HCT116 (cell line): ENCODE results near the gene SPEM3. TPM values are rescaled to one million over a fixed set of nuclear protein-coding genes. Genes with fewer than 3 reads are reported as not detected.

Source experiments
- ATAC-seq: fragments of 200-7000 bp; cut with Tn5 transposase; 2 replicates; pipeline ENCODE4 v1.9.1; 2020; ENCODE audit warnings: mild to moderate bottlenecking, moderate library complexity
- BruUV-seq: library from RNA; stranded (reverse); fragments of 400-500 nt; replicated peaks from 2 replicates; lab custom pipeline; 2021; lab: Mats Ljungman, UMichigan
- CTCF ChIA-PET: fragments of 300-600 bp; sonication (Branson Sonifier 250); formaldehyde crosslinking; loops from one replicate; lab custom pipeline; 2021; ENCODE audit warnings: antibody characterized with exemption; lab: Charles Lee
- POLR2A ChIA-PET: fragments of 300-600, 350-600 bp; sonication (Branson Sonifier 250); formaldehyde crosslinking; loops from one replicate; lab custom pipeline; 2021; ENCODE audit warnings: antibody characterized with exemption; lab: Charles Lee
- RAD21 ChIA-PET, 2 experiments: fragments of 300-600 bp; sonication (Branson Sonifier 250); formaldehyde crosslinking; loops; one replicate each; lab custom pipeline; 2023; ENCODE audit warnings: low total read pairs in 2 of 2; ENCODE audit not compliant: uncharacterized antibody in 2 of 2, unreplicated experiment in 2 of 2, low non-redundant PET in 1 of 2; lab: Charles Lee
- DNase-seq: peaks from one replicate; pipeline ENCODE4 v3.0.0-alpha.2; 2010; ENCODE audit warnings: low read depth, low spot score
- H2AFZ ChIP-seq: fragments of 200-600 bp; shearing (Covaris generic), sonication (generic); 2 replicates; pipeline ENCODE4 v1.6.1; 2017; ENCODE audit warnings: low read depth, mixed run types, mixed read lengths, antibody characterized with exemption, low read length; ENCODE audit not compliant: poor library complexity, severe bottlenecking
- H3K27ac ChIP-seq: 2 replicates; pipeline ENCODE4 v1.5.1; 2012; ENCODE audit warnings: low read depth, low read length
- H3K27me3 ChIP-seq: fragments of 200-600 bp; sonication (generic); 2 replicates; pipeline ENCODE4 v1.6.1; 2016; ENCODE audit warnings: mixed run types, low read length, mixed read lengths; ENCODE audit not compliant: insufficient read depth
- H3K36me3 ChIP-seq, 2 experiments: fragments of 200-500 bp in 1 of 2; fragments of 200-600 bp in 1 of 2; sonication (Bioruptor generic) in 1 of 2; sonication (generic) in 1 of 2; 2 replicates each; pipeline versions ENCODE4 v1.5.1 to v1.6.1; 2014 to 2016; ENCODE audit warnings: low read length in 2 of 2, inconsistent platforms in 1 of 2, mixed read lengths in 1 of 2, mixed run types in 1 of 2; ENCODE audit not compliant: insufficient read depth in 2 of 2, control insufficient read depth in 1 of 2
- H3K4me1 ChIP-seq, 2 experiments: fragments of 200-600 bp in 1 of 2; sonication (generic) in 1 of 2; 2 replicates each; pipeline versions ENCODE4 v1.5.1 to v1.6.1; 2012 to 2017; ENCODE audit warnings: low read length in 2 of 2, inconsistent platforms in 1 of 2, mild to moderate bottlenecking in 1 of 2, mixed read lengths in 1 of 2, mixed run types in 1 of 2, moderate library complexity in 1 of 2; ENCODE audit not compliant: insufficient read depth in 2 of 2, control insufficient read depth in 1 of 2
- H3K4me2 ChIP-seq: fragments of 200-600 bp; sonication (generic); 2 replicates; pipeline ENCODE4 v1.6.1; 2017; ENCODE audit warnings: mixed run types, low read length, mixed read lengths
- H3K4me3 ChIP-seq, 2 experiments: fragments of 200-600 bp in 1 of 2; sonication (generic) in 1 of 2; replicated peaks in 1 of 2; 2 replicates each; pipeline ENCODE4 v1.5.1; 2011 to 2016; ENCODE audit warnings: low read length in 2 of 2, control low read depth in 1 of 2, low read depth in 1 of 2, mild to moderate bottlenecking in 1 of 2, mixed read lengths in 1 of 2, mixed run types in 1 of 2
- H3K79me2 ChIP-seq: fragments of 200-600 bp; sonication (generic); 2 replicates; pipeline ENCODE4 v1.6.1; 2017; ENCODE audit warnings: mild to moderate bottlenecking, mixed run types, low read length, moderate library complexity, mixed read lengths; ENCODE audit not compliant: insufficient read depth
- H3K9ac ChIP-seq: fragments of 200-600 bp; sonication (generic); 2 replicates; pipeline ENCODE4 v1.6.1; 2016; ENCODE audit warnings: low read length, mixed read lengths
- H3K9me2 ChIP-seq: fragments of 200-600 bp; sonication (generic), shearing (Covaris generic); 2 replicates; pipeline ENCODE4 v1.6.1; 2017; ENCODE audit warnings: mixed run types, mild to moderate bottlenecking, moderate library complexity; ENCODE audit not compliant: insufficient read depth
- H3K9me3 ChIP-seq, 2 experiments: fragments of 200-500 bp in 1 of 2; fragments of 200-600 bp in 1 of 2; sonication (Bioruptor generic) in 1 of 2; sonication (generic) in 1 of 2; 2 replicates each; pipeline ENCODE4 v1.6.1; 2014 to 2017; ENCODE audit warnings: low read length in 2 of 2, mixed read lengths in 2 of 2, inconsistent platforms in 1 of 2, low read depth in 1 of 2, mild to moderate bottlenecking in 1 of 2, mixed run types in 1 of 2, moderate library complexity in 1 of 2; ENCODE audit not compliant: control insufficient read depth in 1 of 2, insufficient read depth in 1 of 2
- H4K20me1 ChIP-seq: fragments of 200-600 bp; sonication (generic), shearing (Covaris generic); 2 replicates; pipeline ENCODE4 v1.6.1; 2017; ENCODE audit warnings: mixed run types, mild to moderate bottlenecking, moderate library complexity; ENCODE audit not compliant: insufficient read depth
- ATF3 ChIP-seq: IDR thresholded peaks from 2 replicates; pipeline ENCODE4 v1.6.1; 2012
- ELF1 ChIP-seq: IDR thresholded peaks from 2 replicates; pipeline ENCODE4 v1.6.1; 2012; ENCODE audit warnings: low read depth, borderline replicate concordance
- POLR2AphosphoS5 ChIP-seq: IDR thresholded peaks from 2 replicates; pipeline ENCODE4 v1.6.1; 2011; ENCODE audit warnings: mild to moderate bottlenecking, low read depth, low read length, moderate library complexity
- SP1 ChIP-seq: IDR thresholded peaks from 2 replicates; pipeline ENCODE4 v1.6.1; 2012; ENCODE audit warnings: low read depth
- SRF ChIP-seq: IDR thresholded peaks from 2 replicates; pipeline ENCODE4 v1.6.1; 2012; ENCODE audit warnings: low read depth
- ZBTB33 ChIP-seq: IDR thresholded peaks from 2 replicates; pipeline ENCODE4 v1.6.1; 2011; ENCODE audit warnings: mild to moderate bottlenecking, low read length, moderate library complexity; ENCODE audit not compliant: insufficient replicate concordance; ENCODE audit errors: extremely low read depth
- ZFX ChIP-seq: fragments of 450-650 bp; IDR thresholded peaks from 2 replicates; pipeline ENCODE4 v1.6.1; 2017
- ZNF274 ChIP-seq: fragments of 200-500 bp; sonication (Bioruptor generic); IDR thresholded peaks from 2 replicates; pipeline ENCODE4 v1.6.1; 2014; ENCODE audit warnings: mild to moderate bottlenecking, low read depth, low read length, inconsistent platforms
- intact Hi-C: fragments of 100-400 bp; cut with micrococcal nuclease; formaldehyde crosslinking; loops from 2 replicates; pipeline ENCODE4 v1.10.0; 2022
- total RNA-seq: library from RNA; stranded (reverse); gene quantifications from one replicate; pipeline ENCODE4 v1.2.1, GENCODE V29; 2021; ENCODE audit not compliant: unreplicated experiment

SPEM3 gene
- total RNA-seq, 1 experiment from 2014 or later: not detected

GRCh38 chr17:7383371-7383741 lies 45.3 kb upstream of the SPEM3 start:
- H3K9ac ChIP-seq: no peak overlapping the region
- 0 out of 4 replicates have a peak, but pooled peaks cover 0 to 7% of the 10 kb centered on the region in 2 experiments for H3K9me3 ChIP-seq
- H3K4me2 ChIP-seq: no peak overlapping the region
- RAD21 ChIA-PET: no interaction called here
- no peak overlapping the region for H2AFZ ChIP-seq
- CTCF ChIA-PET: no interaction called here
- H4K20me1 ChIP-seq: no peaks in the 10 kb centered on the region
- TF ChIP-seq ATF3 (no peak), ZFX (no peak), POLR2AphosphoS5 (0 out of 2 replicates have a peak, but pooled peaks have one; percentile 8), SP1 (no peak), SRF (no peak), ZBTB33 (no peak), ZNF274 (no peak), ELF1 (no peak)
- no peaks in the 10 kb centered on the region for H3K9me2 ChIP-seq
- POLR2A ChIA-PET: interaction anchor here (1.4 kb wide), 1 partner anchor 52 kb away, joined by 4 read pairs; the partner anchor contains the start of gene TMEM102
- BruUV-seq: no TSS peak
- H3K4me3 ChIP-seq: no peak overlapping the region
- intact Hi-C loops: no loop called here
- peaks cover 8 to 26% of the 10 kb centered on the region in 2 experiments; a peak in 3 of 4 replicates for H3K4me1 ChIP-seq
- no peak overlapping the region for H3K27ac ChIP-seq
- H3K79me2 ChIP-seq: peaks cover 8% of the 10 kb centered on the region; the same call in 1 of the 2 replicates
- DNase-seq (no peak), ATAC-seq (no peak)
- no peaks in the 10 kb centered on the region for H3K27me3 ChIP-seq
- H3K36me3 ChIP-seq: peaks cover 0 to 9% of the 10 kb centered on the region in 2 experiments; a peak in 2 of 4 replicates
